HUES48 (cell line): ENCODE results near the gene TNFSF15.

Source experiments
- H3K27ac ChIP-seq: one replicate; pipeline ENCODE4 v1.7.0; 2013; ENCODE audit warnings: low read depth, low read length, inconsistent platforms
- H3K27me3 ChIP-seq: 2 replicates; pipeline ENCODE4 v1.6.1; 2013; ENCODE audit warnings: mild to moderate bottlenecking, low read length; ENCODE audit not compliant: control insufficient read depth, insufficient read depth
- H3K36me3 ChIP-seq: 2 replicates; pipeline ENCODE4 v1.6.1; 2013; ENCODE audit warnings: low read length; ENCODE audit not compliant: control insufficient read depth, insufficient read depth
- H3K4me1 ChIP-seq: 2 replicates; pipeline ENCODE4 v1.6.1; 2013; ENCODE audit warnings: mild to moderate bottlenecking, low read length; ENCODE audit not compliant: control insufficient read depth, insufficient read depth
- H3K4me3 ChIP-seq: 2 replicates; pipeline ENCODE4 v1.5.1; 2013; ENCODE audit warnings: mild to moderate bottlenecking, low read depth, low read length
- H3K9ac ChIP-seq: 2 replicates; pipeline ENCODE4 v1.6.1; 2013; ENCODE audit warnings: mild to moderate bottlenecking, low read depth, low read length, moderate library complexity
- H3K9me3 ChIP-seq: 2 replicates; pipeline ENCODE4 v1.6.1; 2013; ENCODE audit warnings: low read length; ENCODE audit not compliant: control insufficient read depth, insufficient read depth

The TNFSF15 gene

DNA sequence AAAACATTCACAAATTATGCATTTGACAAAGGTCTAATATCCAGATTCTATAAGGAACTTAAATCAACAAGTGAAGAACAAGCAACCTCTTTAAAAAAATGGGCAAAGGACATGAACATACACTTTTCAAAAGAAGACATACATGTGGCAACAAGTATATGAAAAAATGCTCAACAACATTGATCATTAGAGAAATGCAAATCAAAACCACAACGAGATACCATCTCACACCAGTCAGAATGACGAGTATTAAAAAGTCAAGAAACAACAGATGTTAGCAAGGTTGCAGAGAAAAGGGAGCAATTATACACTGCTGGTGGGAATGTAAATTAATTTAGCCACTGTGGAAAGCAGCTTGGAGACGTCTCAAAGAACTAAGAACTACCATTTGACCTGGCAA is 38.9 kb upstream of the TNFSF15 start:
- no peaks in the 10 kb centered on the region for H3K9me3 ChIP-seq
- no peak overlapping the region for H3K27ac ChIP-seq
- no peak overlapping the region for H3K9ac ChIP-seq
- H3K27me3 ChIP-seq = no peaks in the 10 kb centered on the region
- H3K4me3 ChIP-seq = no peak overlapping the region
- H3K4me1 ChIP-seq = no peaks in the 10 kb centered on the region
- H3K36me3 ChIP-seq = no peaks in the 10 kb centered on the region

DNA sequence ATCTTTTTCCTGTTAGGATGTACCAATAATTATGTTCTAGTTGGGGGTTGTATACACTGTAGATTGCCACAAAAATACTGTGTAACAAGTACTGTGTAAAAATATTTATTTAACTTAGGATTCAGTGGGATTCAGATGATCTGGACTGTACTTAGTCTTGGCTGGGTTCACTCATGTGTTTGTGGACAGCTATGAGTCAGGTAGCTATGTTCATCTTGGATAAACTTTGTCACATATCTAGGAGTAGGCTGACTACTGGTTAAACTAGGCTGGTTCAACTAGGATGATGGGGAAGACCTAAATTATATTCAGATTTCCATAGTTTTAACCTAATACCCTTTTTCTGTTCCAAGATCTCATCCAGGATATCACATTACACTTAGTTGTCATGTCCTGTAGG is 32.1 kb upstream of the TNFSF15 start:
- H3K36me3 ChIP-seq = no peaks in the 10 kb centered on the region
- H3K4me1 ChIP-seq = no peaks in the 10 kb centered on the region
- H3K27me3 ChIP-seq = no peaks in the 10 kb centered on the region
- H3K9me3 ChIP-seq = no peaks in the 10 kb centered on the region
- H3K9ac ChIP-seq = no peak overlapping the region
- no peak overlapping the region for H3K27ac ChIP-seq
- no peak overlapping the region for H3K4me3 ChIP-seq

DNA sequence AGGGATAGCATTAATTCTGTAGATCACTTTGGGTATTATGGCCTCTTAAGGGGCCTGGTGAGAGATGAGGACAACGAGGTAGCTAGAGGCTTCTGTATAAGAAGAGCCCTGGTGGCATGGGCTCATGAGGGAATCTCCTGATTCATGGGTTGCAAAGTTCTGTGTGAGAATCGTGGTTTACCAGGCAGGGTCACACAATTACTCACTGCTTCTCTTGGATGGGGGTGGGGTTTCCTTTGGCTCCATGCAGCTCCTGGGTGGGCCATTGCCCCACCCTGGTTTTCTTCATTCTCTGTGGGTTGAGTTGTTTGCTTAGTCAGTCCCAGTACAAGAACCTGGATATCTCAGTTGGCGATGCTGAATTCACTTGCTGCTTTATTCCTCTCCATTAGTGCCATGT is 30.9 kb upstream of the TNFSF15 start:
- Histone ChIP-seq H3K9ac (no peak overlapping the region), H3K27me3 (no peaks in the 10 kb centered on the region), H3K4me3 (no peak overlapping the region), H3K4me1 (no peaks in the 10 kb centered on the region), H3K9me3 (no peaks in the 10 kb centered on the region), H3K36me3 (no peaks in the 10 kb centered on the region), H3K27ac (no peak overlapping the region)

DNA sequence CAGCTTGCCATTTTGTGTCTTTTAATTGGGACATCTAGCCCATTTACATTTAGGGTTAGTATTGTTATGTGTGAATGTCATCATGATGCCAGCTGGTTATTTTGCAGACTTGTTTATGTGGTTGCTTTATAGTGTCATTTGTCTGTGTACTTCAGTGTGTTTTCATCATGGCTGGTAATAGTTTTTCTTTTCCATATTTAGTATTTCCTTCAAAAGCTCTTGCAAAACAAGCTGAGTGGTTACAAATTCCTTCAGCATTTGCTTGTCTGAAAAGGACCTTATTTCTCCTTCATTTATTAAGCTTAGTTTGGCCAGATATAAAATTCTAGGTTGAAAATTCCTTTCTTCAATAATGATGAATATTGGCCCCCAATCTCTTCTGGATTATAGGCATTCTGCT is 28.5 kb upstream of the TNFSF15 start:
- Histone ChIP-seq H3K36me3 (no peaks in the 10 kb centered on the region), H3K4me1 (no peaks in the 10 kb centered on the region), H3K27ac (no peak overlapping the region), H3K4me3 (no peak overlapping the region), H3K9me3 (no peaks in the 10 kb centered on the region), H3K9ac (no peak overlapping the region), H3K27me3 (no peaks in the 10 kb centered on the region)

DNA sequence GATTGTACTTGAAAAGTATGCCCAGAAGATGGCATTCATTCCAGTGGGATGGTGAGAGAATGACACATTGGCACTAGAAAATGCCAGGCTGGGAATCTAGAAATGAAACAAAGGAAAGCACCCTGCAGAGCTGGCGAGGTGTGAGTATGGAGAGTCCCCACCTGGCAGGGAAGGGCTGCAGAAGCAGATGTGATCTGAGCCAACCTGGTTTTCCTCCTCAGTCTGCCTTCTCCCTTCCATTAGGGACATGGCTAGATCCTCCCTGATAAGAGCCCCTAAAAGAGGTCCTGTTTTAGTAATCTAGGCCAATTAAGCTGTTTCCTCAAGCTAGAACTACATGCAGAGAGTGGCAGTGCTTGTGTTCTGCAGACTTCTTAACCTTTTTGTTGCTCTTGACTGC is 24.7 kb upstream of the TNFSF15 start:
- Histone ChIP-seq H3K4me1 (no peaks in the 10 kb centered on the region), H3K4me3 (no peak overlapping the region), H3K27me3 (no peaks in the 10 kb centered on the region), H3K27ac (no peak overlapping the region), H3K9ac (no peak overlapping the region), H3K36me3 (no peaks in the 10 kb centered on the region), H3K9me3 (no peaks in the 10 kb centered on the region)

DNA sequence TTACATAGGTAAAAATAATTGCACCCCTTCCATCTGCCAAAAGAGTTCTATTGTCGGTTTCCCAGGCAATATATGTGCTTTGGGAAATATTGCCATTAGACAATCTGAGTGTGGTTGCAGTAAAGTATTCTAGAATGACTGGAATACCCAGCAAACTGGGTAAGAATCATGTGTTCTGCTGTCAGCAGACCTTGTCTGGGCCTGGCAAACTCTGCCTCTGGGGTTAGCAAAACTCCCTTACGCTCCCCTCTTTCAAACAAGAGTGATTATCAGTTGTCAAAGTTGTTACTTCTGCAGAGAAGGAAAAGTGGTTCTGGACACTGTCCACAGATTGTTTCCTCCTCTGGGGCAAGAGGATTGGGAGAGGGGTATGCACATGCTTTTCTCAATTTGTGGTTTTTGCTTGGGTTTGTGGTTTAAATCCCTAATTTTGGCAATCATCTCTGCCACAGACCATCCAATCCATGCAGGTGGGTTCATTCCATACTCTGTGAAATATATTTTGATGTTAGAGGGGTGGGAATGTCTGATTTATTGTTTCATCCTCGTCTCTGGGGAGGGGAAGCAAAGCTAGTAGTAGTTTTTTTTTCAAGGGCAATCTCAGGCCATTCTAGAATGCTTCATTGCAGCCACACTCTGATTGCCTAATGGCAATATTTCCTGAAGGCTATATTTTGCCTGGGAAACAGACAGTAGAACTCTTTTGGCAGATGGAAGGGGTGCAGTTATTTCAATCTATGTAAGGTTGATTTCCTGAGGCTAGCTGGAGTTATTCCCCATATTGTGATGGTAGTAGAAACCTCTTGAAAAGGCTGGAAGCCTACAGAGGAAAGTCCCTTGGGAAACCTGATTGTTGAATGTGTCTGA is 24.0 kb upstream of the TNFSF15 start:
- H3K36me3 ChIP-seq = no peaks in the 10 kb centered on the region
- no peaks in the 10 kb centered on the region for H3K9me3 ChIP-seq
- no peaks in the 10 kb centered on the region for H3K4me1 ChIP-seq
- H3K9ac ChIP-seq = no peak overlapping the region
- H3K27ac ChIP-seq = no peak overlapping the region
- no peaks in the 10 kb centered on the region for H3K27me3 ChIP-seq
- H3K4me3 ChIP-seq = no peak overlapping the region

DNA sequence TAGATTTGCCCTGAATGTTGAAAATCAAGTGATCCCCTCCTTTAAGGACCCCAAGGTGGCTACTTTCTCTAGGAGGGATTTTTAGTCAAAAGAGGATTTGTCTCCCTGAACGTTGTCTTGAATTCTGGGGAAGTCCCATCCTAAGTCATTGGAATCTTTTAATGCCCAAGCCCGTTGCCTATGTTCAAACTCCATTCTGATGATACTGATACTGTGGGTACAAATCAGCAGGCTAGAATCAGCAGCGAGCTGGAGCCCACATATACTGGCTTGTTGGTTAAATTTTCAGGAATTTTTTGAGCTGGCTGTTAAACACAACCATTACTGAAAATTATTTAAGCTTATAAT is 22.4 kb upstream of the TNFSF15 start:
- Histone ChIP-seq H3K4me1 (no peaks in the 10 kb centered on the region), H3K4me3 (no peak overlapping the region), H3K27me3 (no peaks in the 10 kb centered on the region), H3K9ac (no peak overlapping the region), H3K9me3 (no peaks in the 10 kb centered on the region), H3K36me3 (no peaks in the 10 kb centered on the region), H3K27ac (no peak overlapping the region)

DNA sequence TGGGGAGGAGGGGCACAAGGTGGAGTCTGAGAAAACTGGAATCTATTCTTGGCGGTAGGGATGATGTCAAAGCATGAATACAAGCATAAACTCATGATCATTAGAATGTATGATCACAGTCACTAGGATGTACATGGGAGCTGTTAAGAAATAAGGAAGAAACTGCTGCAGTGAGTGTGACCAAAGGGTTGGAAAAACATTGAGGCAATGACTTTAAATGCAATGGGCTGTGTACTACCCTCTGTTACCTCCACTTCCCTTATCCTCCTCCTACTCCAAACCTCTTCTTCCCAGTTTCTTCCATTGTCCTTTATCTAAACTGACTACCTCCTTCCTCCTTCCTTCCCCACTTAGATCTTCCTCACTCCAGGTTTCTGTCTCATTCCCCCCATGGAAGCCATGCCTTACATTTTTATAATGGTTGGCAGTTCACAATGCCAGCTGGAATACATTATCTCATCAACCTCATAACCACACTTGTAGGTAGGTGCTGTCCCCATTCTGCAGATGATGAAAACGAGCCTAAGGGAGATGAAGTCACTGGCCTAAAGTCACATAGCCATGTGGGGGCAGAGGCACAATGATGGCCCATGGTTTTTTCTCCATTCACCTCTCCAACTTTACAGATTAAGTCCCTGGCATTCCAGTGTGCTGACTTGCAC is 21.9 kb upstream of the TNFSF15 start:
- Histone ChIP-seq H3K36me3 (no peaks in the 10 kb centered on the region), H3K4me1 (no peaks in the 10 kb centered on the region), H3K9ac (no peak overlapping the region), H3K9me3 (no peaks in the 10 kb centered on the region), H3K27ac (no peak overlapping the region), H3K27me3 (no peaks in the 10 kb centered on the region), H3K4me3 (no peak overlapping the region)

DNA sequence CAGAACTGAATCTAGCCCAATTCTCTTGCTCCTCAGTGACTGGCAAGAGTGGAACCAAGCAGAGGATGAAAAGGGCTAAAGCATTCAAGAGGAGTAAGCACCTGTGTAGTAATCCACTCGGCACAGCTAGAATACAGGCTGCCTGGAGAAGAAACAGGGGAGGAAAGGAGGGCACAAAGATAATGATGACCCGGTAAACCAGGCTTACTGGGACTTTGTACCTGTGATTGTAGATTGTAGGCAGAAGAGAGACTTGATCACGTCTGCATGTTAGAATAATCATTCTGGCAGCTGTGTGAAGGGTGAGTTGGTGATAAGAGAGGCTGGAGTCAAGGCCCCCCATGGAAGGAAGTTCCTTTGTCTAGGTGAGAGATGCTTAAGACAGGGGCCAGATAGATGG is 20.6 kb upstream of the TNFSF15 start:
- H3K4me3 ChIP-seq = no peak overlapping the region
- H3K36me3 ChIP-seq = no peaks in the 10 kb centered on the region
- H3K9ac ChIP-seq = no peak overlapping the region
- no peaks in the 10 kb centered on the region for H3K27me3 ChIP-seq
- no peak overlapping the region for H3K27ac ChIP-seq
- no peaks in the 10 kb centered on the region for H3K9me3 ChIP-seq
- no peaks in the 10 kb centered on the region for H3K4me1 ChIP-seq

DNA sequence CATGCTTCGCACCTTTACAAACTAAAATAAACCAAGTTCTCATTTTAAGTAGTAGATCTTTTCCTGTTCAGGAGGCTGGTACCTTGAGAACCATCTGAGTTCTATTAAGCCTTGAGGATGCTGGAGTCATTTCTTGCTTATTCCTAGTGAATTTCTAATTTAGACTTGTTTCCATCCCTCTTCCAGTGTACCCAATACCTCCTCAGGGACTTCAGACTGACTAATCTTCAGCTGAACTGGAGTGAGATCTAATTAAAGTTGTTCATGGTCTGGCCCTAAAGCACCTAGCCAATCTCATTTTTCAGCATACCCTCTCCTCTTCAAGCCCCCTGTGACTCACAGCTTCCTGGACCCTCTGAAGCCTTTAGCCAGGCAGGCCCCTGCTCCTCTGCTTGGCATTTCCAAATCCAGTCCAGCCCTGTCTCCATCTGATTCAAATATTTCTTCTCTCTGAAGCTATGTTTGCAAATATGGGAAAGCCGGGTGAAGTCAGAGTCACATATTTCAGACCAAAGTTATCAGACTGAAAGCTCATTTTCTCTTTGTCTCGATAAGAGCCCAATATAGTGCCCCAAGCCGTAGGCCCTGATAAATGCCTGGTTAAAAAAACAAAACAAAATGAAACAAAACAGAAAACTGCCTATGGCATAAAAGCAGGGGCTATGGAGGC is 19.4 kb upstream of the TNFSF15 start:
- Histone ChIP-seq H3K9ac (no peak overlapping the region), H3K27ac (no peak overlapping the region), H3K9me3 (no peaks in the 10 kb centered on the region), H3K36me3 (no peaks in the 10 kb centered on the region), H3K4me3 (no peak overlapping the region), H3K27me3 (no peaks in the 10 kb centered on the region), H3K4me1 (no peaks in the 10 kb centered on the region)

DNA sequence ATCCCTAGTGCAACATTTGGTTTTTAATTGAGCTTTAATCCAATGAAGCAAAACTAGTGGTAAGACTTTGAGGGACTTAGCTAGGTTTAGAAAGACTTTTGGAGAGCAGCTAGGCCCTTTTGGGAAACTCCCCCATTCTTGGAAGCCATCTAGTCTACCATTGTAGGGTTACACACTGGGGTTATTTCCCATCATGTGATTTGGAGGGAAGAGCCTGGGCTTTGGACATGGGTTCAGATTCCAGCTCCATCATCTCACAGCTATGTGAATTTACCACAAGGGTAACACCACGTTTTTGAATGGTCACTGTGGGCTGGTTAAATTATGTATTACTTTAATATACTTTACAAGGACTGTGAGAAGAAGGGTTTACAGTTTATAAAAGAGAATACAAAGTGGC is 18.3 kb upstream of the TNFSF15 start:
- Histone ChIP-seq H3K4me3 (no peak overlapping the region), H3K27ac (no peak overlapping the region), H3K36me3 (no peaks in the 10 kb centered on the region), H3K9ac (no peak overlapping the region), H3K9me3 (no peaks in the 10 kb centered on the region), H3K27me3 (no peaks in the 10 kb centered on the region), H3K4me1 (no peaks in the 10 kb centered on the region)
